PFSK-1 (cell line): ENCODE measurements around the gene HOMER2.

Source experiments
- FOXP2 ChIP-seq: optimal IDR thresholded peaks from 2 replicates; pipeline ENCODE3; 2011; ENCODE audit warnings: borderline replicate concordance, control low read depth, inconsistent platforms; ENCODE audit not compliant: insufficient read depth; ENCODE audit errors: extremely low read length, extremely low read depth
- POLR2AphosphoS5 ChIP-seq: IDR thresholded peaks from 2 replicates; pipeline ENCODE4 v1.6.1; 2012; ENCODE audit warnings: low read depth, mild to moderate bottlenecking, control low read depth, low read length, moderate library complexity
- SIN3A ChIP-seq: IDR thresholded peaks from 2 replicates; pipeline ENCODE4 v1.6.1; 2012; ENCODE audit warnings: mild to moderate bottlenecking, low read length, moderate library complexity, borderline replicate concordance; ENCODE audit not compliant: insufficient read depth
- TAF1 ChIP-seq: IDR thresholded peaks from 2 replicates; pipeline ENCODE4 v1.6.1; 2012; ENCODE audit warnings: low read length, control low read depth, borderline replicate concordance; ENCODE audit not compliant: insufficient read depth
- TF ChIP-seq, protein P1 (sequence below), 2 experiments: IDR thresholded peaks; 2 replicates each; pipeline versions ENCODE4 v1.6.1 to v1.8.0; 2011 to 2012; ENCODE audit warnings: low read depth in 2 of 2, low read length in 2 of 2, control low read depth in 1 of 2, inconsistent platforms in 1 of 2, mild to moderate bottlenecking in 1 of 2, moderate library complexity in 1 of 2; ENCODE audit not compliant: insufficient read depth in 1 of 2

The HOMER2 gene

GRCh38 chr15:82942691-82943090 is 9.8 kb downstream of the HOMER2 start:
- TF ChIP-seq TAF1 (no peak), FOXP2 (no peak), POLR2AphosphoS5 (no peak), SIN3A (no peak)
- TF ChIP-seq, protein P1, sequence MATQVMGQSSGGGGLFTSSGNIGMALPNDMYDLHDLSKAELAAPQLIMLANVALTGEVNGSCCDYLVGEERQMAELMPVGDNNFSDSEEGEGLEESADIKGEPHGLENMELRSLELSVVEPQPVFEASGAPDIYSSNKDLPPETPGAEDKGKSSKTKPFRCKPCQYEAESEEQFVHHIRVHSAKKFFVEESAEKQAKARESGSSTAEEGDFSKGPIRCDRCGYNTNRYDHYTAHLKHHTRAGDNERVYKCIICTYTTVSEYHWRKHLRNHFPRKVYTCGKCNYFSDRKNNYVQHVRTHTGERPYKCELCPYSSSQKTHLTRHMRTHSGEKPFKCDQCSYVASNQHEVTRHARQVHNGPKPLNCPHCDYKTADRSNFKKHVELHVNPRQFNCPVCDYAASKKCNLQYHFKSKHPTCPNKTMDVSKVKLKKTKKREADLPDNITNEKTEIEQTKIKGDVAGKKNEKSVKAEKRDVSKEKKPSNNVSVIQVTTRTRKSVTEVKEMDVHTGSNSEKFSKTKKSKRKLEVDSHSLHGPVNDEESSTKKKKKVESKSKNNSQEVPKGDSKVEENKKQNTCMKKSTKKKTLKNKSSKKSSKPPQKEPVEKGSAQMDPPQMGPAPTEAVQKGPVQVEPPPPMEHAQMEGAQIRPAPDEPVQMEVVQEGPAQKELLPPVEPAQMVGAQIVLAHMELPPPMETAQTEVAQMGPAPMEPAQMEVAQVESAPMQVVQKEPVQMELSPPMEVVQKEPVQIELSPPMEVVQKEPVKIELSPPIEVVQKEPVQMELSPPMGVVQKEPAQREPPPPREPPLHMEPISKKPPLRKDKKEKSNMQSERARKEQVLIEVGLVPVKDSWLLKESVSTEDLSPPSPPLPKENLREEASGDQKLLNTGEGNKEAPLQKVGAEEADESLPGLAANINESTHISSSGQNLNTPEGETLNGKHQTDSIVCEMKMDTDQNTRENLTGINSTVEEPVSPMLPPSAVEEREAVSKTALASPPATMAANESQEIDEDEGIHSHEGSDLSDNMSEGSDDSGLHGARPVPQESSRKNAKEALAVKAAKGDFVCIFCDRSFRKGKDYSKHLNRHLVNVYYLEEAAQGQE (IDR thresholded peaks at IDR 0.05; ENCODE audit: insufficient read depth in 1 of 2, low read depth in 2 of 2, low read length in 2 of 2): no peak

- TF ChIP-seq FOXP2: no peak
- no peak for TF ChIP-seq SIN3A
- no peak for TF ChIP-seq POLR2AphosphoS5
- TF ChIP-seq TAF1: no peak
These were observed 14.8 kb downstream of the HOMER2 start for GRCh38 chr15:82937712-82938058.

DNA sequence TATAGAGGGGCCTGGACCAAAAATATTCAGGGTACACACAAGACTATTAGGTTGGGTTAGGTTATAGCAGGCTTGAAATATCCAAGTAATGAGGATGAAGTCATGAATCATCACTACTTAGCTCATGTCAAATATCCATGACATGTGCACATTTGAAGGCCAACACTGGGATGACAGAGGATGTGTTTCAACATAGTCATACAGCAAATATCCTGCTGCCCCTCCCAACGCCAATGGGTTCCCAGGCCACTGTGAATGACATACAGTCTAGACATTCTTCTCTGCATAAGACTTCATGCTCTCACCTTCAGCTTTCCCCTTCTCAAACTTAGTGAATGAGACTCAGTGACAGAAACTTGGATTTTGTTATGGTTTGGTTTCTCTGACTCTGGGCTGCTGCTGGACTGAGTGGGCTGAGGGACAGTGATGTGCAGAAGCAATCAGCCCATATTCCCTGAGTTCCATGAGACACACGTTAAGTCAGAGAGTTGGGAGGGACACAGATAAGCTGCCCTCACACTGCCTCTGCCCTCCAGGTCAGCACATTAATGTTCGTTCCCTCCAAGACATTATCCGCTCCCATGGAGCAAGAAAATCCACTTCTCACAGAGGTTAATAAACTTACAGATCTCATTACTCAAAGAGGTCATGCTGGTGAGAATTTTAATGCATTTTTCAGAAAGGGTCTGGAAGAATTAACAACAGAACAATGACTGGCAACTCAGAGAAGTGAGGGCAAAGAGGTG is 15.4 kb downstream of the HOMER2 start:
- no peak for TF ChIP-seq SIN3A
- TF ChIP-seq, protein P1 (IDR thresholded peaks at IDR 0.05; ENCODE audit: insufficient read depth in 1 of 2, low read depth in 2 of 2, low read length in 2 of 2): no peak
- no peak for TF ChIP-seq TAF1
- TF ChIP-seq FOXP2: no peak
- no peak for TF ChIP-seq POLR2AphosphoS5

GRCh38 chr15:82935382-82935781 is 17.1 kb downstream of the HOMER2 start:
- TF ChIP-seq TAF1 (no peak), POLR2AphosphoS5 (no peak), SIN3A (no peak), FOXP2 (no peak)
- TF ChIP-seq, protein P1 (IDR thresholded peaks at IDR 0.05; ENCODE audit: insufficient read depth in 1 of 2, low read depth in 2 of 2, low read length in 2 of 2): no peak

- TF ChIP-seq POLR2AphosphoS5 (no peak), FOXP2 (no peak), SIN3A (no peak), TAF1 (no peak)
- TF ChIP-seq, protein P1 (IDR thresholded peaks at IDR 0.05; ENCODE audit: insufficient read depth in 1 of 2, low read depth in 2 of 2, low read length in 2 of 2): no peak
These were observed 18.2 kb downstream of the HOMER2 start for GRCh38 chr15:82934100-82934880.
